Epithelial cell of esophagus (primary cell): ENCODE results near the gene CFAP20DC.

ENCODE experiments used
- DNase-seq: peaks from one replicate; pipeline ENCODE4 v3.0.0; 2010; ENCODE audit warnings: low read depth
- H3K4me3 ChIP-seq: 2 replicates; pipeline ENCODE4 v1.5.1; 2011; ENCODE audit warnings: mild to moderate bottlenecking, low read length, control low read depth
- CTCF ChIP-seq: IDR thresholded peaks from 2 replicates; pipeline ENCODE4 v1.5.1; 2011; ENCODE audit warnings: low read depth, mild to moderate bottlenecking, low read length, control low read depth, inconsistent platforms; ENCODE audit not compliant: insufficient read depth; ENCODE audit errors: missing control alignments

The CFAP20DC gene

GRCh38 chr3:59023612-59024011 lies 26.2 kb downstream of the CFAP20DC start:
- TF ChIP-seq CTCF = no peak
- DNase-seq = no peak
- no peak overlapping the region for H3K4me3 ChIP-seq

GRCh38 chr3:59017617-59017984 lies 32.2 kb downstream of the CFAP20DC start:
- TF ChIP-seq CTCF = no peak
- no peak overlapping the region for H3K4me3 ChIP-seq
- DNase-seq = no peak

GRCh38 chr3:59016930-59017616 lies 32.8 kb downstream of the CFAP20DC start:
- no peak for TF ChIP-seq CTCF
- H3K4me3 ChIP-seq = no peak overlapping the region
- no peak for DNase-seq

GRCh38 chr3:59013611-59014010 lies 36.2 kb downstream of the CFAP20DC start:
- no peak overlapping the region for H3K4me3 ChIP-seq
- TF ChIP-seq CTCF = no peak
- no peak for DNase-seq

- no peak overlapping the region for H3K4me3 ChIP-seq
- peak; percentile 46 for DNase-seq
- no peak for TF ChIP-seq CTCF
Measured at GRCh38 chr3:59006634-59007517, 42.9 kb downstream of the CFAP20DC start.

GRCh38 chr3:59001675-59002074 lies 48.1 kb downstream of the CFAP20DC start:
- no peak for DNase-seq
- TF ChIP-seq CTCF = no peak
- H3K4me3 ChIP-seq = no peak overlapping the region
